ENCODE data around the gene HOXA3.

DNA sequence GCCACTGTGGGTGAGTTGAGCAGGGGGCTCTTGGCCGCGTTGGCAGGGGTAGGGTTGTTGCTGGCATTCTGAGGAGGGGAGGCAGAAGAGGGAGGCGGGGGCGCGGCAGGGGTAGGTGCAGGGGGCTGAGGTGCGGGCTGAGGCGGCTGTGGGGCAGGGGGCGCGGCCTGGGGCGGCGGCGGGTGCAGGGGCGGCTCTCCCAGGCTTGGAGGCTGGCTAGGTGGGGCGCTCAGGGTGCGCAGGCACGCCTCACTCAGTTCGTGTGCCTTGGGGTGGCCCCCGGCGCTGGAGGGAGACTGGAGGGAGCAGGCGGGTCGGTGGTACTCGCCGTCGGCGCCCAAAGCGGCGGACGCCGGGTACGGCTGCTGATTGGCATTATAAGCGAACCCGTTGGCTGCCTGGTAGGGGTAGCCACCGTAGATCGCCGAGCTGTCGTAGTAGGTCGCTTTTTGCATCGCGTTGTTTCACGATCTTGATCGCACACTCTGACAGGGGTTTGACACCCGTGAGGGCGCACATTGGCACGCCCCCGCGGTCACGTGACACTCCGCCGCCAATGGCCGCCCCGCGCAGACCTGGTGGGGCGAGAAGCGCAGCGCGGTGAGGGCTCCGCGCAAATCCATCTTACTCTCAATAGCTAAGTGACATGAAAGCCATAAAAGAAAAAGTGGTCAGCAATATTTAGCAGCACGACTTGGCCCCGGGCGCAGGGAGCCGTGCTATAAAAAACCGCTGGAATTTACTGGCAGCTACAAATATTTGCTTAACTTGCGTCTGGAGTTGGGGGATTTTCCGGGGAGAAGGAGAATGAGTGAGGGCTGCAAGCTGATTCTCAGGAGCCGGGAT lies 42.0 kb downstream of the HOXA3 start:
- TF ChIP-seq, protein P1, sequence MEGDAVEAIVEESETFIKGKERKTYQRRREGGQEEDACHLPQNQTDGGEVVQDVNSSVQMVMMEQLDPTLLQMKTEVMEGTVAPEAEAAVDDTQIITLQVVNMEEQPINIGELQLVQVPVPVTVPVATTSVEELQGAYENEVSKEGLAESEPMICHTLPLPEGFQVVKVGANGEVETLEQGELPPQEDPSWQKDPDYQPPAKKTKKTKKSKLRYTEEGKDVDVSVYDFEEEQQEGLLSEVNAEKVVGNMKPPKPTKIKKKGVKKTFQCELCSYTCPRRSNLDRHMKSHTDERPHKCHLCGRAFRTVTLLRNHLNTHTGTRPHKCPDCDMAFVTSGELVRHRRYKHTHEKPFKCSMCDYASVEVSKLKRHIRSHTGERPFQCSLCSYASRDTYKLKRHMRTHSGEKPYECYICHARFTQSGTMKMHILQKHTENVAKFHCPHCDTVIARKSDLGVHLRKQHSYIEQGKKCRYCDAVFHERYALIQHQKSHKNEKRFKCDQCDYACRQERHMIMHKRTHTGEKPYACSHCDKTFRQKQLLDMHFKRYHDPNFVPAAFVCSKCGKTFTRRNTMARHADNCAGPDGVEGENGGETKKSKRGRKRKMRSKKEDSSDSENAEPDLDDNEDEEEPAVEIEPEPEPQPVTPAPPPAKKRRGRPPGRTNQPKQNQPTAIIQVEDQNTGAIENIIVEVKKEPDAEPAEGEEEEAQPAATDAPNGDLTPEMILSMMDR (IDR thresholded peaks at IDR 0.05) = no peak
- no peak for TF ChIP-seq POLR2A (IDR thresholded peaks at IDR 0.05)
- no peak for TF ChIP-seq EP300 (IDR thresholded peaks at IDR 0.05)

Measured in ovary (tissue), 3 donors.